Prostate gland (tissue), 2 donors: ENCODE results near the gene TPRN. TPM values are rescaled to one million over a fixed set of nuclear protein-coding genes. Genes with fewer than 3 reads are reported as not detected.

ENCODE experiments used
- DNase-seq: peaks from one replicate; pipeline ENCODE4 v3.0.0-alpha.2; 2019; ENCODE audit warnings: low spot score
- H3K27ac ChIP-seq, 2 donors: fragments of 200-600 bp; sonication (generic); 2 replicates each; pipeline ENCODE4 v1.5.1; 2017 to 2019
- H3K27me3 ChIP-seq: fragments of 200-600 bp; sonication (generic); replicated peaks from 2 replicates; pipeline ENCODE4 v1.5.1; 2019; ENCODE audit not compliant: insufficient read depth
- H3K36me3 ChIP-seq, 2 donors: fragments of 200-600 bp; sonication (generic); 1 replicate in 1 of 2; 2 replicates in 1 of 2; pipeline versions ENCODE4 v1.5.1 to v1.8.1; 2017 to 2019
- H3K4me1 ChIP-seq: fragments of 200-600 bp; sonication (generic); replicated peaks from 2 replicates; pipeline ENCODE4 v1.5.1; 2019
- H3K4me3 ChIP-seq, 2 donors: fragments of 200-600 bp; sonication (generic); 2 replicates each; pipeline ENCODE4 v1.5.1; 2017 to 2019
- H3K9me3 ChIP-seq: fragments of 200-600 bp; sonication (generic); 2 replicates; pipeline ENCODE4 v1.5.1; 2017
- POLR2A ChIP-seq: fragments of 450-650 bp; IDR thresholded peaks from one replicate; pipeline ENCODE4 v1.6.1; 2016; ENCODE audit warnings: antibody characterized with exemption, mild to moderate bottlenecking
- POLR2AphosphoS5 ChIP-seq: sonication (generic); formaldehyde crosslinking; IDR thresholded peaks from one replicate; pipeline ENCODE4 v1.6.1; 2017; ENCODE audit warnings: antibody characterized with exemption
- WGBS: methylation state at CpG from one replicate; pipeline ENCODE4 v1.1.5; 2018; 5-methylcytosine and 5-hydroxymethylcytosine counted together
- intact Hi-C: fragments of 100-400 bp; cut with DNase I; formaldehyde crosslinking; loops from one replicate; pipeline ENCODE4 v1.14.2; 2022
- total RNA-seq, 2 donors: library from RNA; depleted of rRNA; stranded (reverse); fragments of >200 nt; gene quantifications; one replicate each; pipeline ENCODE4 v1.1.0, GENCODE V29; 2016
- TF ChIP-seq, protein P1 (sequence below), 4 experiments: fragments of 200-600 bp in 2 of 4; fragments of 450-650 bp in 2 of 4; sonication (generic) in 2 of 4; IDR thresholded peaks; 1 replicate in 3 of 4; 2 replicates in 1 of 4; pipeline ENCODE4 v1.5.1; 2016 to 2019; ENCODE audit warnings: antibody characterized with exemption in 4 of 4, mild to moderate bottlenecking in 2 of 4, moderate library complexity in 2 of 4

The TPRN gene
- total RNA-seq, 2 donors from 2014 or later: 26.1 to 30.4 TPM

DNA sequence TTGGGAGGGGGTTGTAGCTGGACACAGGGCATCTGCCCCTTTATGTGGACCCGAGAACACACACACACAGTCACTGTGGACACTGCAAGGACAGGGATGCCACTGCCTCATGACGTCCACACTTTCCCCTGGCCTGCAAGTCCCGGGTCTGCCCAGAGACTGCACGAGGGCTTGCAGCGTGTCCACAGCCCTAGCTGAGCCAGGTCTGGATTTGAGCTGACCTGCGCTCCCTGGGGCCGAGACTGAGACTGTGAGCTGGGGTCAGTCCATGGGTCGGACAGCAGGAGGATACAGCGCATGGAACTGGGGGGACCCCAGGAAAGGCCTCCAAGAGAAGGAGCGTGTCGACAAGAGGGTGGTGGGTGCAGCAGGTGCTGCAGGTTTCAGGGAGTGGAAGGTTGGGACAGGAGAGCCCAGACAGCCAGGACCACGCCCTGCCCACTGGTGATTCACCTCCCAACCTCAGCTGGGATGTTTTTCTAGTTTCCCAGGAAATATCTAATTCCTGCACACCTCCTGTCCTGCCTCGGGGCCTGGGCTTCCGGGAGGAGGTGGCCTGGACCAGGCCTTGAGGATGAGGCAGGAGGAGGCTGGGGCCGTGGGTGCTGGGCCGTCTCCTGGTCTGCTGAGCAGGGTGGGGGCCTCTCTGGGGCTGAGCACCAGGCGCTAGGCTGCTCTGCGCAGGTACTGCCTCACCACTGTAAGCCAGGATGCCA lies 26.0 kb upstream of the TPRN start:
- Histone ChIP-seq H3K27ac (peak overlapping the region; percentile 66 to 79), H3K4me3 (no peak overlapping the region)
- intact Hi-C loops: loop anchor here (5.0 kb wide), 1 partner anchor 109 kb away; no protein-coding TSS in a partner anchor

DNA sequence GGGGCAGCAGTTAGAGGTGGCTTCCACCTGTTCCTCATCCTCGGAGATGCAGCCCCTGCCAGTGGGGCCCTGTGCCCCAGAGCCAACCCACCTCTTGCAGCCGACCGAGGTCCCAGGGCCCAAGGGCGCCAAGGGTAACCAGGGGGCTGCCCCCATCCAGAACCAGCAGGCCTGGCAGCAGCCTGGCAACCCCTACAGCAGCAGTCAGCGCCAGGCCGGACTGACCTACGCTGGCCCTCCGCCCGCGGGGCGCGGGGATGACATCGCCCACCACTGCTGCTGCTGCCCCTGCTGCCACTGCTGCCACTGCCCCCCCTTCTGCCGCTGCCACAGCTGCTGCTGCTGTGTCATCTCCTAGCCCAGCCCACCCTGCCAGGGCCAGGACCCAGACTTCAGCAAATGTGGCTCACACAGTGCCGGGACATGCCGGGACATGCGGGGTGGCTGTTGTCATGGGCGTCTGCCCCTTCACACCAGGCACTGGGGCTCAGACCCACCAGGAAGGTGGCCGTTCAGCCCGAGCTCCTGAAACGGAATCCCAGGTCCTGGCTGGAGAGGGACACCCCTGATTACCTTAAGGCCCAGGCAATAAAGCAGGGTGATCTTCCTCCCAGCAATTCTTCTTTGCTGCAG lies 25.3 kb upstream of the TPRN start:
- H3K4me3 ChIP-seq: no peak overlapping the region

More for the DNA sequence above, 26.0 kb upstream of the TPRN start:
- Histone ChIP-seq H3K9me3 (no peaks in the 10 kb centered on the region), H3K36me3 (no peaks in the 10 kb centered on the region), H3K4me1 (peaks cover 4% of the 10 kb centered on the region), H3K27me3 (peaks cover 4% of the 10 kb centered on the region)
- no peak for TF ChIP-seq POLR2AphosphoS5
- TF ChIP-seq, protein P1, sequence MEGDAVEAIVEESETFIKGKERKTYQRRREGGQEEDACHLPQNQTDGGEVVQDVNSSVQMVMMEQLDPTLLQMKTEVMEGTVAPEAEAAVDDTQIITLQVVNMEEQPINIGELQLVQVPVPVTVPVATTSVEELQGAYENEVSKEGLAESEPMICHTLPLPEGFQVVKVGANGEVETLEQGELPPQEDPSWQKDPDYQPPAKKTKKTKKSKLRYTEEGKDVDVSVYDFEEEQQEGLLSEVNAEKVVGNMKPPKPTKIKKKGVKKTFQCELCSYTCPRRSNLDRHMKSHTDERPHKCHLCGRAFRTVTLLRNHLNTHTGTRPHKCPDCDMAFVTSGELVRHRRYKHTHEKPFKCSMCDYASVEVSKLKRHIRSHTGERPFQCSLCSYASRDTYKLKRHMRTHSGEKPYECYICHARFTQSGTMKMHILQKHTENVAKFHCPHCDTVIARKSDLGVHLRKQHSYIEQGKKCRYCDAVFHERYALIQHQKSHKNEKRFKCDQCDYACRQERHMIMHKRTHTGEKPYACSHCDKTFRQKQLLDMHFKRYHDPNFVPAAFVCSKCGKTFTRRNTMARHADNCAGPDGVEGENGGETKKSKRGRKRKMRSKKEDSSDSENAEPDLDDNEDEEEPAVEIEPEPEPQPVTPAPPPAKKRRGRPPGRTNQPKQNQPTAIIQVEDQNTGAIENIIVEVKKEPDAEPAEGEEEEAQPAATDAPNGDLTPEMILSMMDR (IDR thresholded peaks at IDR 0.05): no peak
- TF ChIP-seq POLR2A: no peak
- WGBS: 50% methylated on average over 18 of the region's 18 CpGs
- no peak for DNase-seq

DNA sequence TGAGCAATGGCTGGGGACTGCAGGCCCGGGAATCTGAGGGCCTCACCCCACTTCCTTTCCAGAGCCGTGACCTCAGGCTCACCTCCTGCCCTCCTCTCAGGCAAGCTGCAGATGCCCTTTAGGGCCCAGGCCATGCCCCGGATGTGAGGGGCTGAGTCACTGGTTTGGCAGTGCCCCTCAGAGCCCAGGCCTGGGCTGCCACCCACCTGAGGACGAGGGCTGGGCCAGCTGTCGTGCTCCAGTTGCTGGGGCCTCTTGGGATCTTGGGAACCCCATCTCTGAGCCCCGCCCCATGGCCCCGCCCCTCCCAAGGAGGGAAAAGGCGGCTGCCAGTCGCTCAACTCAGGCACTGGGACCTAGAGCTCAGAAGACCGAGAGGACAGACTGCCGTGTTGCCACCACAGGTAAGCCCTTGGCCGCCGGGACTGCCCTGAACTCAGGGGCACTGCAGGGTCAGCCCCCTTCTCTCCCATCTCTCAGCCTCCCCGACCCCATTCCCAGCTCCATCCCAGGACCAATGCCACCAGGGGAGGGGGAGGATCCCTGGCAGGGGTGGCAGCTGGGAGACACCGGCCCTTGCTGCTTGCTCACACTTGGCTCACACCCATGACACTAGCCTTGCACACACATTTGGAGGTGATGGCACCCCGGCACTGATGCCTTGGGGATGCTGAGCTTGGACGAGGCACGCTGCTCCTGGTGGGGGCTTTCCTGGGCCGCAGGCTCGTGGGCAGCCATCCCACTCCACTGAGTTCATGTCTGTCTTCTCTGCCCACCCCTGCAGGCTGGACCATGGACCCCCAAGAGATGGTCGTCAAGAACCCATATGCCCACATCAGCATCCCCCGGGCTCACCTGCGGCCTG lies 24.5 kb upstream of the TPRN start, which contains the start of gene CYSRT1:
Gene CYSRT1 (plus strand): TSS at position 345 of the 865 bp plus-strand sequence. CDS start 448 bp downstream, at position 793.
- peaks cover 4% of the 10 kb centered on the region for H3K4me1 ChIP-seq
- H3K36me3 ChIP-seq: no peaks in the 10 kb centered on the region
- DNase-seq: no peak
- intact Hi-C loops: loop anchor here (5.0 kb wide), 1 partner anchor 108 kb away; no protein-coding TSS in a partner anchor
- H3K9me3 ChIP-seq: no peaks in the 10 kb centered on the region
- no peaks in the 10 kb centered on the region for H3K27me3 ChIP-seq
- H3K27ac ChIP-seq: peak within 1 kb of the TSS; percentile 78 to 79
- peak within 1 kb of the TSS; percentile 45 to 54 for H3K4me3 ChIP-seq
- 58% methylated on average over 23 of the region's 23 CpGs for WGBS
- TF ChIP-seq, protein P1 (IDR thresholded peaks at IDR 0.05): no peak
- no peak for TF ChIP-seq POLR2A
- no peak for TF ChIP-seq POLR2AphosphoS5

More for the DNA sequence above, 25.3 kb upstream of the TPRN start:
- Histone ChIP-seq H3K9me3 (no peaks in the 10 kb centered on the region), H3K27me3 (peaks cover under 1% of the 10 kb centered on the region), H3K27ac (peak overlapping the region in 1 of 2 donors; percentile 79), H3K36me3 (no peaks in the 10 kb centered on the region), H3K4me1 (peaks cover 4% of the 10 kb centered on the region)
- intact Hi-C loops: loop anchor here (5.0 kb wide), 1 partner anchor 109 kb away; no protein-coding TSS in a partner anchor
- 56% methylated on average over 21 of the region's 21 CpGs for WGBS
- no peak for TF ChIP-seq POLR2AphosphoS5
- TF ChIP-seq POLR2A: no peak
- TF ChIP-seq, protein P1 (IDR thresholded peaks at IDR 0.05): no peak
- DNase-seq: no peak

DNA sequence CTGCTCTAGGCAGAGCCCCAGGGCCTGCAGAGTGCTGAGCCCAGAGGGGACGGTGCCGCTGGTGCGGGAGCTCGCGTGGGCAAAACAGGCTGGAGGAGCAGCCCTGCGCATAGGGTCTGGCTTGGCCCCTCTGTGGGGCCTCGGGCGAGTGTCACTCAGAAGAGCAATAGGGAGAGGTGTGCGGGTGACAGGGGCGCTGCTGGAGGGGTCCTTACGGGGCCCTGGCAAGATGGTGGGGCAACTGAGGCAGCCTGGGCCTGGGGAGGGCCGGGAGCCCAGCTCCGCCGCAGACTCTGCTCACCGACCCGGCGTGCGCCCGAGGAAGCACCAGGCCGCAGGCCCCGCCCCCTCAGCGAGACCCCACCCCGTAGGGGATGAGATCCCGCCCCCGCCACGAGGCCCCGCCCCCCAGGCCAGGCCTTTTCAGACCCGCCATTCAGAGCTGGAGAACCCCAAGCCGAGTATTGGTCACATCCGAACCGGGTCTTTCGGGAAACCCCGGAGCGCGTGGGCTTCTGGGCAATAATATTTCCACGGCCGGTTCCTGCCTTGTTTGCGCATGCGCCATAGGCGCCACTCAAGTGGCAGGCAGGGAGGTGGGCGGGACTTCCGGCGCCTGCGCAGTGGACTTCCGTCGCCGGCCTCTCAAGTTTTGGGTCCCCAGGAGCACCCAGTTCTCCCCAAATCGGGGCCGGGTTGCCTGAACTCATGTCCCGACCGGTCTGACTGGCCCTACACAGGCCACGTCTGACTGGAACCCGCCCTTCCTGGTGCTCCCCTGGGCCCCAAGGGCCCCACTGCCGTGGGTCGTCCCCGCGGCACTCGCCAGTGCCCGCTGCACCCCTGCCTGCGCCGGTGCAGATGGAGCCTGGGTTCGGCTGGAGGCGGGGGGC lies 22.8 kb upstream of the TPRN start:
- Histone ChIP-seq H3K4me1 (peaks cover 4% of the 10 kb centered on the region), H3K9me3 (no peaks in the 10 kb centered on the region), H3K27ac (peak overlapping the region; percentile 76 to 78), H3K4me3 (peak overlapping the region; percentile 45 to 54), H3K27me3 (no peaks in the 10 kb centered on the region), H3K36me3 (no peaks in the 10 kb centered on the region)
- WGBS: 2% methylated on average over 29 of the region's 63 CpGs
- DNase-seq: peak; percentile 96
- intact Hi-C loops: no loop called here
- TF ChIP-seq POLR2AphosphoS5 (peak; percentile 98), POLR2A (peak; percentile 34)
- TF ChIP-seq, protein P1 (IDR thresholded peaks at IDR 0.05): peak in 1 of 4 experiments; percentile 11
